NCI-H345 (cell line): Measurements from ENCODE around the gene SYPL1.

ENCODE experiments used
- DNase-seq: peaks from one replicate; lab custom pipeline; 2025; lab: John Stamatoyannopoulos, UW

SYPL1 gene

GRCh38 chr7:106092204-106092603 lies 19.9 kb downstream of the SYPL1 start:
- no peak for DNase-seq

DNA sequence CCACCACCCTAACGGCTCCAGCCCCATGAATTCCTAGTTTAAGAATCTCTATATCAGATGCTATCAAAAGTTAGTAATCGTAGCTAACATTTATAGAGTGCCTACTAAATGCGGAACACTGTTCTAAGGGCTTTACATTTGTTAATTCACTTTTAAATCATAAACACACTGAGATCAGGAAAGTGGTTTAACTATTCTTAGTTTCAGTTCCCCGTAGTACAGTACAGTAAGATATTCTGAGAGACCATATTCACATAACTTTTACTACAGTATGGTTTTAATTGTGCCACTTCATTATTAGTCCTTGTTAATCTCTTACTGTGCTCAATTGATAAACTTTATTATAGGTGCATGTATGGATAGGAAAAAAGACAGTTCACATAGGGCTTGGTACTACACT lies 22.5 kb downstream of the SYPL1 start:
- no peak for DNase-seq

- DNase-seq = no peak
These were observed 24.1 kb downstream of the SYPL1 start for GRCh38 chr7:106088014-106088413.

- DNase-seq = no peak
These were observed 26.1 kb downstream of the SYPL1 start for GRCh38 chr7:106086062-106086461.

GRCh38 chr7:106085015-106085414 lies 27.1 kb downstream of the SYPL1 start:
- DNase-seq = no peak

- no peak for DNase-seq
These were observed 28.4 kb downstream of the SYPL1 start for GRCh38 chr7:106083717-106084116.

DNA sequence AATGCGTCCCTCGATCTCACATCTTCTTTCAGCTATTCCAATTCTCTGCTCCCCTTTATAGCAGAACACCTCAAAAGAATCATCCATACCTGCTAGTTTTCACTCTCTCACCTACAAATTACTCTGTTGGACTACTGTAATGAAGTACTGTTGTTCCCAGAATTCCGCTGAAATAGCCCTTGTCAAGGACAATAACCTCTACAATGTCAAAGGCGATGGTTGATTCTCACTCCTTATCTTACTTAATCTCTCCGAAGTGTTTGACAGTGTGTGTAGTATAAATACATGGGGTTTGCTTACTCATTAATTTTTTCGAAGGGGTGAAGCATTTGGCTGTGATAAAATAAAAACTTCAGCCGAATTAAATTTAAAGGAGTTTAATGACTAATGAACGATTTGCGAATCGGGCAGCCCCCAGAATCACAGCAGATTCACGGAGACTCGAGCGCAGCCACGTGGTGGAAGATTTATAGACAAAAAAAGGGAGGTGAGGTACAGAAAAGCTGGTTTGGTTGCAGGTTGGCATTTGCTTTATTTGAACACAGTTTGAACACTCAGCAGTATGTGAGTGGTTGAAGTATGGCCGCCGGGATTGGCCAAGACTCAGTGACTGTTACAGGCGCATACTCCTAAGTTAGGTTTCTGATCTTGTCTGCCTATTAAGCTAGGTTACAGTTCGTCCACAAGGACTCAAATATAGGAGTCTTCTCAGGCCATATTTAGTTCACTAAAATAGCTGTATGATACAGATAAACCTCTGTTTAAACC lies 29.8 kb downstream of the SYPL1 start:
- DNase-seq = no peak

DNA sequence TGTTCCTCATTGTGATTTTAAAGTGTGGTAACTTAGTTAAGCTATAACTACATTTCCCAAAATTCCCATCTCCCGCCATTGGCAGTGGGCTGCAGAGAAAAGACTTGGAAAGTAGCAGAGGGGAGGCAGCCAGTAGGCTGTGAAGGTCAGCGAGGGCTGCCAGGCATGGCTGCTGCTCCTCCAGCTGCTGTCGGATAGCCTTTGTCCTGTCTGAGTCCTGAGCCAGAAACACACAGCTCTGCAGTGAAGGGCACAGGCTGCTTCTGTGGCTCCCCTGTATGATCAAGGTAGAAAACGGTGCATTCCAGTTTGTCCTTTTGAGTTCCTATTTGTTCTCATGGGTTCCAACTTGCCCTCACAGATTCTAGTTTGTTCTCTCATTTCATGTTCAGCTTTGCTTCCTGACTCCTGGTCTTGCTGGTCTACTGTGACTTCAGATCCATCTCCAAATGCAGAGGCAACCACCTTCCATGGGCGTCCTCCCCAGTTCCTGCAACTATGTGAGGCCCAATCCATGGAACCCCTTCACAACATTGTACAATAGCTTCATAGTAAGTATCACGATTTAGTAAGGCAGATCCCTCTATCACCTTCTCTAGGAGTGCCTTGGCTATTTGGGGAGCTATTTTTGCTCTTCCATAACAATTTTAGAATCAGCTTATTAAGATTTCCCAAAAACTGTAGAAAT lies 31.7 kb downstream of the SYPL1 start:
- no peak for DNase-seq

DNA sequence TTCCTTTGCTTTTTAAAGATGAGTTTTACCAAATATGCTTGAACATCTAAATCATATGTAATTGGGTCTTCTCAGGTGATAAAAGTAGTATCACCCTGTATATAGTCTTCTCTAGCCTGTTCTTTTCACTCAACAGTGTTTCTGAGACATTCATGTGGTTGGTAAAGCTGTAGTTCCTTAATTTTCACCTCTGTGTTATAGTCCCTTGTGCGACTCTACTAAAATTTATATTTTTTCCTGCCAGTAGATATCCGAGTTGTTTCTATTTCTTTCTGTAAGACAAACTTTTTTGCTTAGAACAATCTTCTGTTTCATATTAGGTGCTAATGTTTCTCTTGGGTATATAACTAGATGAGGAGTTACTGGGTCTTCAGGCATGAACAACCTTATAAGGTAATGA lies 35.6 kb downstream of the SYPL1 start:
- DNase-seq = no peak

GRCh38 chr7:106075937-106076336 lies 36.2 kb downstream of the SYPL1 start:
- DNase-seq = peak; percentile 58

GRCh38 chr7:106074257-106074656 lies 37.9 kb downstream of the SYPL1 start:
- no peak for DNase-seq

DNA sequence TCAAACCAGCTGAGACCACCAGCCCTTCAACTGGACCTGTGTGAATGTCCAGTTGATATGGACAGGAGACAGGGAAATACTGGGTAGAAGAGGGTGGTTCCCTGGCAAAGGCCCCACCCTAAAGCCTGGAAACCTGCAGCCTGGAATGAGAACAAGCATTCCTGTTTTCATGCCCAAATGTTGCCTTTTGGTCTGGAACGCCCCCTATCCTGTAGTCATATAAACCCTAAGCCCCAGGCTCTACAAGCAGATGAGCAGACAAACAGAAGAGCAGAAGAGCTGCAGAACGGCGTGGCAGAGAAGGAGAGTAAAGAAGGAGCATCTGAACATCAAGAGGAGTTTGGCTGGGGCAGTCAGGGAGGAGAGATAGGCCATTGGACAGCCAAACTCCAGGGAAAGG lies 38.4 kb downstream of the SYPL1 start:
- no peak for DNase-seq

DNA sequence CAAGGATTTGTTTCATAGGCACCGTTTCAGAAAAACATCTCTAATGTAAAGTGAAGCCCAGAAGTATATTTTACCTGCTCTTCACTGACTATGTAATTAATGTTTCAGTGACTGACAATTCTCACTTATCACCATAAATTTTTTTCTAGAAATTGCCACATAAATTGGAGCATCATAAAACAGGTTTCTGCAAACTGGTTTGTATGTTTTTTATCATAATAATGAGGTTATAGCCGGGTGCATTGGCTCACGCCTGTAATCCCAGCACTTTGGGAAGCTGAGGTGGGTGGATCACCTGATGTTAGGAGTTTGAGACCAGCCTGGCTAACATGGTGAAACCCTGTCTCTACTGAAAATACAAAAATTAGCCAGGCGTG lies 39.4 kb downstream of the SYPL1 start:
- DNase-seq = no peak

DNA sequence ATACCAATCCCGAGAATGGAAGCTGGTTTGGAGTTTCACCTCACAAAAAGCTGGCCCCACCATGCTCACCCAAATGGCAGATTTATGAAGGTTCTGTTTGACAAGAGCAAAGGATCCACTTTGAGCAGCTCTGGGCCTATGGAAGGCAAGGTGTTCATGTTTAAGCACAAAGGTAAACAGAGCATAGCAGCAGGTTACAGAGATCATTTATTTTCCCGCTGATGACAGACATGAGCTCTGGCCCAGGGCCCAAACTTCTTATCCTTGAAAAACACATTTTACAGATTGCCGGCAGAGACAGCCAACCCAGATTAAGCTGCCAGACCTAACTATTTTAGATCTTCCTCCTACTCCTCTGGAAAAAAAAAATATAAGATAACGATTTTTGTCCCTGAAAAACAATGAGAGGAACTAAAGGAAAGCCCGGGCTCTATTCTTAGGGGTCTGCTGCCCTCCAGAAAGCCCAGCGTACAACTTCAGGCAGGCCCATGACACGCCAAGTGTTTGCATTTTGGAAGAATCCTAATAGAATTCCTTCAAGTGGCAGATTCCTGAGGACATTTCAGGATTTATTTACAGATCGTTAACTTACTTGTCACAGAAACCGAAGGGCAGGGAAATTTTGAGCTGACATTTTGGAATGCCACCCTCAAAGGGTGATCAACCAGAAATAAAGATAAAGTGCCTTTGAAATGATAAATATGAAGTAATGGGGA lies 40.0 kb downstream of the SYPL1 start:
- peak; percentile 90 for DNase-seq

DNA sequence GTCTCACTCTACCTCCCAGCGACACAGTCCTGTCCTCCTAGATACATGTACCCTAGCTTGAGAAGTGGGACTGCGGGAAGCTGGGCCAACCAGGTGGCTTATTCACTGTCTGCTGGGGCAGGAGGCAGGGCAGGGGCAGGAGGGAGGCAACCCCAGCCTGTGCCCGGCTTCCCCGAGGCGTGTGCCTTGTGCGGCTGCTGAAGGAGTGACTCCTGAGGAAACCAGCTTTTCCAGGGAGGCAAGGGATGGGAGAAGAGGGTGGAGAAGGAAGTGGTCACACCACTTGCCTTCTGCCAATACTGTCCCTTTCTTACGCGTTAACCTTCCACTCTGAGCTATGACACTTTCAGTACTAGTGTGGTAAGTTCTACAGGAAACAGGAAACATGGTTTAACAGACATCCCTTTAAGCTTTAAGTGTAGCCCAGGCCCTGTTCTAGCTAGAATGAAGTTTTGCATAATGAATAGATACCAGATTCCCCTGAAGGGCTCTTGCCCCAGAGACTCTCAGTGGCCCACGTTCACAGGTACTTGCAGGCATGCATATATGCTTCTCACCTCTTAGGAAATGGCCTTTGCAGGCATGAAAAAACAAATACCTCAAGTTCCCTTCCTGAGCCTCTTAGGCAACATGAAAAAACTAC lies 40.6 kb downstream of the SYPL1 start:
- DNase-seq = no peak

DNA sequence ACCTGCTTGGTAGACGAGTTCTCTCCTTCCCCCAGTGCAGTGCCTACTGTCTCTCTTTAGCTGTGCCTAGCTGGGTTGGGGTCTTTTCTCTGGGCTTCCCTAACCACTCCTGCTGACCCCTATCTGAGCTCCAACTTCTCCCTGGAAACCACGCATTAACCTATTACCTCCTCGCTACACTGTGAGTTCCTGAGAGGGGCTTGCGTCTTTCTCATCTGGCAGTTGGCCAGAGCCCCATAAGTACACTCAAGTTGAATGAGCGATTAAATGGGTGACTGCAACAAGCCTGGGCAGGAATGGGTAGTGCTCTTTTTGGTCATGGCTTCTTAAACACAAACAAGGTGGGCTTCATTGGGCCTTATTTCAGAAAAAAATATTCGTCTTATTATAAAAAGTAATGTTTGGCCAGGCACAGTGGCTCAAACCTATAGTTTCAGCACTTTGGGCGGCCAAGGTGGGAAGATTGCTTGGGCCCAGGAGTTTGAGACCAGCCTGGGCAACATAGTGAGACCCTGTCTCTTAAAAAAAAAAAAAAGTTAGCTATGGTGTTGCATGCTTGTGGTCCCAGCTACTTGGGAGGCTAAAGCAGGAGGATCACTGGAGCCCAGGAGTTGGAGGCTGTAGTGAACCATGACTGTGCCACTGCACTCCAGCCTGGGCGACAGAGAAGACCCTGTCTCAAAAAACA lies 41.4 kb downstream of the SYPL1 start:
- peak; percentile 85 for DNase-seq

DNA sequence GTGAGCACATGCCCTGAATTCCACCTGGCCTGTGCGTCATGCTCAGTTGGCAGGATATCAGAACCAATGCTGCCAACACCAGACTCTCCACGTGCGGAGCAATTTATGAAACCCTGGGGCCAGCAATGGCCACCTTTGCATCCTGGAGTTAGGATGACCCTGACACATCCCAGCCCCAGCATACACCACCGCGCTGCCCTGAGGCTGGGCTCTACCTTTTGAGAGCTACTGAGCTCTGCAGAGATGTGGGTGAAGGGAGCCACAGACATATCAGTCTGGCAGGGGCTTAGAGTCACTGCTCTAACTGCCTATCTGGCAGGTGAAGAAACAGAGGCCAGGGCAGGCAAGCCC lies 41.9 kb downstream of the SYPL1 start:
- DNase-seq = peak; percentile 57

DNA sequence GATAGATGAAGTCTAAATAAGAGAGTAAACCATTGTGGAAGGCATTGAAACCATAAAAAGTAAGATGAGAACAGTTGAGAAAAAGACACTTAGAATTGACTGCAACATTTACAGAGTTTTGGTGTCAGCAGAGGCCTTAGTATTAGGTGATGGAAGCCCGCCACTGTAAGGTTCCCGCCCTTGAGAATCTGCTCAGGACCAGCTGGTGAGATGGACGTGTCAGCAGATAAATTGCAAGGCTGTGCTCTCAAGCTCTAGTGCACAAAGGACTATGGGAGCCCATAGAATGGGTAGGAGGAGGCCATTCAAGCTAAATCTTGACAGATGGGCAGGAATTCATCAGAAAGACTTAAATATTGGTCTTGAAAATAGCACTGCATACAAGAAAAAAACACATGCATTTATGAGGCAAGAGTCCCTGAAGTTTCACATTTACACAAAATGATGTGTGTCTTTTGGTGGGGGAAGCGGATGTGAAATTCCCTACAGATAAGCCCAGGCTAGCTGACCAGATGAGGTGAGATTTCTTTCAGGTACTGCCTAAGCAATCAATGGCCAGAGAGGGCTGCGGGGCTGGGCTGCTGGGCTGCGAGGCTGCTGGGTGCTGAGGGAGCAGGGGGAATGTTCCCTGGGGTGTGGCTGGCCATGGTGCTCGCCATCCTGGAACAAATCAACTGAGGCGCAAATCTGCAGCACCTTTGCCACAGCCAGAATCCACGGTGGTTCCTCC lies 42.5 kb downstream of the SYPL1 start:
- DNase-seq = no peak

DNA sequence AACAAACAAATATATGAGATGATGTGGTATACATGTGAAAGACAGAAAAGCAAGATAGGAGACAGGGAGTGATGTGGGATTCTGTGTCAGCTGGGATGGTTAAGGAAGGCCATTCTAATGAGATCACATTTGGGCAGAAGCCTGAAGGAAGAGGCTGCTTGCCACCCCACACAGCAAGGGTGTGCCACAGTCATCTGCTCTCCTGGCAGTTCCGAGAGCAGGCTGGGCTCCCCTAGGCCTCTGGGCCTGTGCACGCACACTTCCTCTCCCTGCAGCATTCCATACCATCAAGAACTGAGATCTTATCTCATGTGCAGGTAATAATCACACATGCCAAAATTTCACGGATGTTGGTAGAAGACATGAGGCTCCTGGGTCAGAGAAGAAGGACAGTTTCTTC lies 43.1 kb downstream of the SYPL1 start:
- DNase-seq = no peak

- no peak for DNase-seq
These were observed 43.6 kb downstream of the SYPL1 start for GRCh38 chr7:106068538-106068961.

DNA sequence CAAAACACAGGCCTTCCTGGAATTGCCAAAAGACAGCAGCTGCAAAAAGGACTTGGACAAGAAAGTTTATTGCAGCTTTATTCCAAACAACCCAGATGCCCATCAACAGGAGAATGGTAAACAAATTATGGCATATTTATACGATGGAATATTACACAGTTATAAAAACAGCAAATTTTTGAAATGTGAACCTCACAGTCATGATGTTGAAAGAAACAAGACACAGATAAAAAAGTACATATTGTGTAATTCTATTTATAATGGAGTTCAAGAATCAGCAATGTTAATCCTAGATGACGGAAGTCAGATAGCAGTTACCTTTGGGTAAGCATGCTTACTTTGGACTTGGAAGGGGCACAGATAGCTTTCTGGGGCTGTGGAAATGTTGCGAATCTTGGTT lies 44.4 kb downstream of the SYPL1 start:
- DNase-seq = no peak
